GM19455 (cell line): ENCODE data around the gene CACNA1I.

Experiments
- ATAC-seq: cut with Tn5 transposase; IDR thresholded peaks from one replicate; pipeline ENCODE4 v1.9.1; 2021; ENCODE audit not compliant: unreplicated experiment

The CACNA1I gene

DNA sequence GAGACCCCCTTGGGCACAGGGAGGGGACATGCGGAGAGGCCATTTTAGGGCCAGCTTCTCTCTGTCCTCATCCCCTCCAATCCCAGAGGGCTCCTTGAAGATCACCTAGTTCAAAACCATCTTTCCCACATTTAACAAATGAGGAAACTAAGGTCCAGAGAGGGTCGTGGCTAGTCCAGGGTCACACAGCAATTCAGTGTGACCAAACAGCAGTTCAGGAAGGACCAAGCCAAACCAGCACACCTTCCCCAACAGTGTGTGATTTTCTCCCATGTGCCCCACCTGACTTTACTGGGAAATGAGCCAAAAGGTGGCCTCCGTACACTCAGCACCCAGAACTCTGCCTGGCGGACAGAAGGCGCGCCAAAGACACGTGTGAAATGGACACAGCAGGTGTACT is 51.3 kb downstream of the CACNA1I start:
- no peak for ATAC-seq

DNA sequence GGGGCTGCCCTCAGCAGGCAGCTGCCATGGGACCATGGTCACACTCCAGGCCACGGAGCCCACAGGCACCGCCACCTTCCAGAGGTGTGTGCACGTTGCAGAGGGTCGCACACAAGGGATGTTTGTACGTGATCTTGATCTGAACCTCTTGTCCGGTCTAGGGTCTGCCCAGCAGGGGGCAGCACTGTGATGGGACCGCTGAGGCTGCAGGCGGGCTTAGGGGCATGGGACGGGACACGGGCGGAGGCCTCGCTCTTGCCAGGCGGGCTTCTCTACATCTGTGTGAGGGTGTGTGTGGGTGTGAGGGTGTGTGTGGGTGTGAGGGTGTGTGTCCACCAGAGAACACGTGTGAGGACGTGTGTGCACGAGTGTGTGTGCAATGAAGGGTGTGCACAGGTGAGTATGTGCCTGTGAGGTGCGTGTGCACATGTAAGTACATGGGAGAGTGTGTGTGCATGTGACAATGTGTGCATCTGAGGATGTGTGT is 52.4 kb downstream of the CACNA1I start:
- no peak for ATAC-seq

DNA sequence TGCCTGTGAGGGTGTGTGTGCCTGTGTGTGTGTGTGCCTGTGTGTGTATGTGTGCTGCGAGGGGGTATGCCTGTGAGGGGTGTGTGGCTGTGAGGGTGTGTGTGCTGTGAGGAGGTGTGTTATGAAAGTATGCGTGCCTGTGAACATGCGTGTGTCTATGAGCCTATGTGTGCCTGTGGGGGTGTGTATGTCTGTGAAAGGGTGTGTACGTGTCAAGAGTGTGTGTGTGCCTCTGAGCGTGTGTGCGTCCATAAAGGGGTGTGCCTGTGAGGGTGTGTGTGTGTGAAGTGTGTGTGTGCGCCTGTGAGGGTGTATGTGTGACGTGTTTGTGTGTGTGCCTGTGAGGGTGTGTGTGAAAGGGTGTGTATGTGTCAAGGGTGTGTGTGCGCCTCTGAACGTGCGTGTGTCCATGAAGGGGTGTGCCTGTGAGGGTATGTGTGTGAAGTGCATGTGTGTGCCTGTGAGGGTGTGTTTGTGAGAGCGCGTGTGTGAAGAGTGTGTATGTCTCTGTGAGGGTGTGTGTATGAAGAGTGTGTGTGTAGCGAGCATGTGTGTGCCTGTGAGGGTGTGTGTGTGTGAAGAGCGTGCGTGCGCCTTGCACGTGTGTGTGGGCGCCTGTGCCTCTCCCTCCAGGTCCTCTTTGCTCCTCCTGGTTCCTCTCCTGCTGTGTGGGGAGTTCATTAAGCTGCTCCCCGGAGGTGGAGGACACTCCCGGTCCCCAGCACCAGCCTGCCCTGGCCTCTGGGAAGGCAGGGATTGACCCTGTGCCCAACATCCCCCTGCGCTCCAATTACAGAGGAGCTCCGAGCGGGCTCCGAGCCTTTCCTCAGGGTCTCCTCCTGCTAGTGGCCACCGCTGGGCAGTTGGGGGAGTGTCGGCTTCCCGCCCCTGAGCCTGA is 53.3 kb downstream of the CACNA1I start:
- no peak for ATAC-seq

DNA sequence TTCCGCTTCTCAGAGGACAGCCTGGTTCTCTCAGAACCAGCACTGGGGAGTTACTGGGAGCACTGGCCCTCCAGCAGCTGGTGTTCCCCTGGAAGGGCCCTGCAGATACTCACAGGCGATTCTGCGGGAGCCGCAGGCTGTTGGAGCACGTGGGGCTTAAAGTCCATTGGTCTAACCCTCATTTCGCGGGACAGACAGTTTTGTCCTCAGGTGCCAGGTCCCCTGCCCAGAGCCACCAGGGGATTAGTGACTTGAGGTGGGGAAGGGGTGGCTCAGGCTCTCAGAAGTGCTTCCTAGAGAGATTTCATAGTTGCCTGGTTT is 53.9 kb downstream of the CACNA1I start:
- no peak for ATAC-seq

DNA sequence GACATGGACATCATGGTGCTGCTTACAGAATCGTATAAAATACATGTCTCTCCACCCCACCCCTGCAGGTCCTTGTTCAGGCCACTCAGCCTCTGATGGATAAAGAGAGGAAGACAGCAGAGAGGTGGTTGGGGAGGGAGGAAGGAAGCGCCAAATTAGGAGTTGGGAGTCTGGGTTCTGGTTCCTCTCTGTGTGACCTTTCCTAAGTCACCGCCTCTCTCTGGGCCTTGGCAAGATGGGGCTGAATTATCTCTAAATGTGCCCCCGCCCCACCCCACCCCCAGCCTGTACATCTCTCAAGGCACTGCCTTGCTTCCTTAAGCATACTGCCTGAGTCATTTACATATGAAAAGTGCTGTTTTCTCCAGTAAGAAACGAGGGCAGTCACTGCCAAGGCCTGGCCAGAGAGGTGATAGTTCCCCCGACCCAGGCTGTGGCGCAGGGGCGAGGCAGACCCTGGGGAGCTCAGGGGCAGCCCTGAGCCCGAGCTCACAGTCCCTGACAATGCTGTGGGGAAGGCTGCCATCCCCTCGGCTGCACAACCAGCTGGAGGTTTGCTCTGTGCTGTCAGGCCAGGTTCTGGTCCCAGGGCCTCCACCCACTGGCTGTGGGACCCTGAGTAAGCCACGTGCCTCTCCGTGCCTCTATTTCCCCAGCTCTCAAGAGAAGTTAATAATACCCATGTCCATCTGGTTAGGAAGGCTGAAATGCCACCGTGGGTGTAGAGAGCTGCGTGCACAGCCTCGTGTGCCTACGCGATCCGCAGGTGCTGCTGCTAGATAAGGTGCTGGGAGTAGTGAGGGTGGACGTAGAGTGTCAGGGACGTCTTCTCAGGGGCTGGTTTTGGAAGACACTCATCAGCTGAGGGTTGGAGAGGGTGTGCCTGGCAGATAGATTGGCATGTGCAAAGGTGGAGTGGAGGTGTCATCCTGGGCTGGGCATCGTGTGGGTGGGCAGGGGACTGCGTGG is 55.3 kb downstream of the CACNA1I start:
- no peak for ATAC-seq

DNA sequence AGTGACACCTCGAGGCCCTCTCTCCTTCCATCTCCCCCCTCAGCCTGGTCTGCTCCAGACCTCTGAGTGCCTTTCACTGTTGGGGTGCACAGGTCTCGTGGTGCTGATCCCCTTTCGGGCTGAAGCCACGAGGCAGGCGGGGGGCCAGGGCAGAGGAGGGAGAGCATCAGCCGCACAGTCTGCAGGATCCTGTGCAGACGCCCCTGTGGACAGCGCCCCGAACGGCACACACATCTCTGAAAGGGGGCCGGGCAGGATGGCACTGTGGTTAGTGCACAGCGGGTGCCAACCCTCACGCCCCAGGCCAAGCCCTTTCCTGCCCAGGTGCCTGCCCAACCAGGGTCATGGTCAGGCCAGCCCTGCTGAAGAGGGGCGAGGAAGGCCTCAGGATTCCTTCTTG is 56.7 kb downstream of the CACNA1I start:
- no peak for ATAC-seq

DNA sequence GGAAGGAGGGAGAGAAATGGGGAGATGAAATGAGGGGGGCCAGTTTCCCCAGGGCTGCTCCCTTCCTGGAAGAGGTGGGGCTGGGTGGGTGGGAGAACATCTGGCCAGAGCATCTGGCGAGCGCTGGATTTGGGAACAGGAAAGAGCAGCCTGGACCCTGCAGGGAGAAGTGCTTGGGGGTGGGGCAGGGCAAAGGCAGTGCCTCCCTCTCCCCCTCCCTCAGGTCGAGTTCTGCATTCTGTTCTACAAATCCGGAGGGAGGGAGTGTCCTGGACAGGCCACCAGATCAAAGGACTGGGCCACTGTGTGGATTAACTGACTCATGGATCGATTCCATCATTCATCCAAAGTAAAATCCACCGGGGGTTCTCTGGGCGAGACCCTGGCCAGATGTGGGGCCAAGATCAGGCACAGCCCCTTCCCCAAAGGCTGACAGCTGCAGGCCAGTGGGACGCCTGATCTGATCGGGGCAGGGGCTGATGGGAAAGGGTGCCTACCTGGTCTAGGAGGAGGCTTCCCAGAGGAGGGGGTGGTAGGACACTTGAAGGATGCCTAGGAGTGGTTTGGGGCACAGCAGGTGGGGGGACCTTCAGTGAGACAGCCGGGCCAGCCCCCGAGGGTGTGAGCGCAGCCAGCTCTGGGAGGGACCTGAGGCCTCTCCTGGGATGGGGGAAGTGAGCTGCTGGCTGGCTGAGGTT is 57.5 kb downstream of the CACNA1I start:
- no peak for ATAC-seq

DNA sequence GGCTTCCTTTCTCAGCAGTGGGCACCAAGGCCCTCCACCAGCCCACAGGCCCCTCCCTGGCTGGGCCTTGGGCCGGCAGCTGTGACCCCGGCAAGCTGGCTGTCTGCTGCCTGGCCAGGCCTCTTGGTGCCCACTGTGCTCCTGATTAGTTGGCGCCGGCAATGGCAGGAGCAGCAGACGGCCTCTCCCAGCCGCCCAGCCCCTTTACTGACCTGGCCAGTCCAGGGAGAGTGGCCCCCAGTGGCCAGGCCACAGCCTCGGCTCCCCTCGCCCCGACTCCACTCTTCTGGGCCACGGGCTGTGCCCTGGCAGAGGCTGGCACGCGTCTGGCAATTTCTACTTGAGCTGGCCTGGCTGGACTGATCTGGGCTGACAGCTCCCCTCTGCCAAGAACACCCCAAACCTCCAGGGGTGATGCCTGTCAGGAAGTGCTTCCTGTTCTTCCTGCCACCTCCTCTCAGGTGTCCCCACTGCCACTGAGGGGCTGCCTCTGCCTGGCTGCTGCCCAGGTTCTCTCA is 58.1 kb downstream of the CACNA1I start:
- ATAC-seq: no peak

DNA sequence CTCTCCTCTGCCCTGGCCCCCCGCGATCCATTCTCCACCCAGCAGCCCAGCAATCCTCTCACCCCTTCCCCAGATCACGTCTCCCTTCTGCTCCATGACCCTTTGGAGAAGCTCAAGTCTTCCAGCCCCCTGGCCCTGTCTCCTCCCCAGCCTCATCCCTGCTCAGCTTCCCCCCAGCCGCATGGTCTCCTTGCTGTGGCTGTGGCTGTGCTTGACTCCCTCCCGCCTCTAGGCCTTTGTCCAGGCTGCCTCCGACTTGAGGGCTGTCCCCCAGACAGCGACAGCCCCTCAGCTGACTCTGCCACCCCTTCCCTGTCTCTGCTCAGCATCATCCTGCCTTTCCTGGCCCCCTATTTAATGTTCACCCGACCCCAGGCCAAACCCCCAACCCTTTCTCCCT is 59.3 kb downstream of the CACNA1I start:
- ATAC-seq: no peak

DNA sequence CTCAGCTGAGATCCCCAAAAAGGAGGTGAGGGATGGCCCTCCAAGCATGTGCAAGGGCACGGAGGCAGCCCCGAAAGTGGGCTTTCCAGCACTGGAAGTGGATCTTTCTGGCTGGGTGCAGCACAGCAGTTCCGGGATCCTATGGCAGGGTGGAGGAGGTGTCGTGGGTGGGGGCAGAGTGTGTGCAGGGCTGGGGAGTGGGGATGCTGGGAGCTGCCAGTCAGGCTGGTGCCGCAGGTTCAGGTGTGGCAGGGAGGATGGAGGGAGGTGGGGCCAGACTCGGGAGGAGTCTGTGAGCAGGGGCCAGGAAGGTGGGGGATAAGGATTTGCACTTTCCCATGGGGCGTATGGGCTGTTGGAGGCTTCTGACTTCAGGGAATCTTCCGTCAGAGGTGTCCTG is 60.2 kb downstream of the CACNA1I start:
- no peak for ATAC-seq

DNA sequence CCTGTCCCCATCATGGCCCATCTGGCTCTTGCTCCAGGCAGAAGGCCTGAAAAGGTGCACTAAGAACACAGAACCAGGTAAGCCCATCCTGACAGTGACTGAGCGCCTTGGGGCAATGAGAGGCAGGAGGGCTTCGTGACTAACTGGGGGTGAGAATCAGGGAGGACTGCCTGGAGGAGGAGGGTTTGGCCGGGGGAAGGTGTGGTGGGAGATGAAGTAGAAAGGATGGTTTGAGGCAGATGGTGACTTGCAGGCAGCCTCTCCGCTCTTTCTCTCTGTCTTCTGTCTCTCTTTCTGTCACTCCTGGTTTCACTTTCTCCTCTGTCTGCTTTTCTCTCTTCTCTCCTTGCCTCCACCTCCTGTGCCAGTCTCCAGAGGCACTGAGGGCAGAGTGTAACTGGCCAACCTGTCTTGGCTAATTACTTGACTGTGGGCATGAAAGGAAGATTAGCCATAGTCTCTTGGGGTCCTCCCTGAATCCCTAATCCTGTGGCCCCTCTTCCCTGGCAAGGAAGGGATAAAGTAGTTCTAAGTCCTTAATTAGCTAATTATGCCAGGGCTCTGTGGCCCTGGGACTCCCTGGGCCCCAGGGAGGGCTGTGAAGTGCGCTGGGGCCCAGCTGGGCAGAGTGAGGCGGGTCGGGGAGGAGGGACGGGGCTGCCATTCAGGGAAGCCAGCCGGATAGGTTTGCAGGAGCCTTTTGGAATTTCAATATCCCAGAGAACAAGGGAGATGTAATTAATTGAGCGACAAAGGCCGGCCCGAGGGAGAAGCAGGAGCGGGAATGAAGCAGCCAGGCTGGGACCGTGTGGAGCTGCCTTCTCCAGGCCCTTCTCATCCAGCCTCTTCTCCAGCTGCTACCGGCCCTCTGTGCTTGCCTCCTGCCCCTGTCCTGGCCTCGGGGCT is 61.1 kb downstream of the CACNA1I start:
- no peak for ATAC-seq

DNA sequence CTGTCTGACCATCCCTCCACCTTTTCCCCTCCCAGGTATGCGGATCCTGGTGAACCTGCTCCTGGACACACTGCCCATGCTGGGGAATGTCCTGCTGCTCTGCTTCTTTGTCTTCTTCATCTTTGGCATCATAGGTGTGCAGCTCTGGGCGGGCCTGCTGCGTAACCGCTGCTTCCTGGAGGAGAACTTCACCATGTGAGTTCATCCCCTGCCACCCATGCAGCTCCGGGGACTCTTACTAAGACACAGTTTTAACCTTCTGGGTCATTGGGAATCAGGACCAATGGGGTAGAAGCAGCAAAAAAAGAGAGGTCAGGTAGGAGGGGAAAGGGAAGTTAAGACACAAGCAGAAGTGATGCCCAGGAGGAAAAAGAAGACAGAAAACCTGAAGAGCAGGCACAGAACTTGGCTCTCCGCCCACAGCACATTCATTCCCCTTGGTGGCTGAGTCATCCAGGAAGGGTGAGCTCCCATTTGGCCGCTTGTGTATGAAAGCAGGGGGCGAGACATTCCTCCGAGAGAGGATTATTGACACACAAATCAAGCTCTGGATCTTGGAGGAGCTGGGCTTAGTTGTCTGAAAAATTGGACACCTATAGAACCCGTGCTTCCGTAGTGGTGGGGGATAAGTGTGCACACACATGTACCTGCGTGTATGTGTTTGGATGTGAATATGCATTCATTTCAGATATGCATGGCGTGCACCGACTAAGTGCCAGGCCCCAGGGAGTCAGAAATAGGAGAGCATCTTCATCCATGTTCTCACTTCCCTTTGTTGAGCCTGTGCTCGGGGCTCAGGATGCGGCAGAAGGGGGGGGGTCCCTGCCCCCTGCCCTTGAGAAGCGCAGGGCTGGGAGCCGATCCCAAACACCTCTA is 64.2 kb downstream of the CACNA1I start:
- ATAC-seq: no peak

DNA sequence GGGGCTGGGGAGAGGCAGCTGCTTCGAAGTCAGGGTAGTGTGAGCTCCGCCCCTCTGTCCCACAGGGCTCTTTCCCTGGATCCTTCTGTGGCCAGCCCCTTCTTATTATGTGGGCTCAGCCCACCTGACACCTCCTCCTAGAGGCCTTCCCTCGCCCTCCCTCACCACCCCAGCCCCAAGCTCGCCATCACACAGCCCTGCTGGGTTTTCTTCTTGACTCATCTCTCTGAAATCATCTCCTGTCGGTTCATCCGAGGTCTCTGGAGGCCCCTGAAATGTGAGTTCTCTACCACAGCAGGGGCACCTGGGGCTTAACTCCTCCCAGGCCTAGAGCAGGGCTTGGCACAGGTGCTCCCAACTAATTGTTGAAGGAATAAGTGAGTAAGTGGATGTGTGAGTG is 65.2 kb downstream of the CACNA1I start:
- ATAC-seq: no peak

DNA sequence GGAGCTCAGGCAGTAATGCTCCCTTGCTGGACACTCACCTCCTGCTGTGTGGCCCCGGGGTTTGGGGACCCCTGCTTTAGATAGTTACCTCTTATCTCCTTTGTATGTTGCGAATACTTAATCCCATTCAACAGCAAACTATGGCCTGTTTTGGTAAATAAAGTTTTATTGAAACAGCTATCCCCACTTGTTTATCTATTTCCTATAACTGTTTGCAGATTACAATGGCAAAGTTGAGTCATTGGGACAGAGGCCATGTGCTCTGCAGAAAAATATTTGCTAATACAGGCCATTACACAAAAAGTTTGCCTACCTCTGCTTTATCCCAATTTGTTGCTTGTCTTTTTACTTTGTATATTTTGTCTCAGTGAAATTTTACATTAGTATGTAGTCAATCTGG is 68.4 kb downstream of the CACNA1I start:
- no peak for ATAC-seq

DNA sequence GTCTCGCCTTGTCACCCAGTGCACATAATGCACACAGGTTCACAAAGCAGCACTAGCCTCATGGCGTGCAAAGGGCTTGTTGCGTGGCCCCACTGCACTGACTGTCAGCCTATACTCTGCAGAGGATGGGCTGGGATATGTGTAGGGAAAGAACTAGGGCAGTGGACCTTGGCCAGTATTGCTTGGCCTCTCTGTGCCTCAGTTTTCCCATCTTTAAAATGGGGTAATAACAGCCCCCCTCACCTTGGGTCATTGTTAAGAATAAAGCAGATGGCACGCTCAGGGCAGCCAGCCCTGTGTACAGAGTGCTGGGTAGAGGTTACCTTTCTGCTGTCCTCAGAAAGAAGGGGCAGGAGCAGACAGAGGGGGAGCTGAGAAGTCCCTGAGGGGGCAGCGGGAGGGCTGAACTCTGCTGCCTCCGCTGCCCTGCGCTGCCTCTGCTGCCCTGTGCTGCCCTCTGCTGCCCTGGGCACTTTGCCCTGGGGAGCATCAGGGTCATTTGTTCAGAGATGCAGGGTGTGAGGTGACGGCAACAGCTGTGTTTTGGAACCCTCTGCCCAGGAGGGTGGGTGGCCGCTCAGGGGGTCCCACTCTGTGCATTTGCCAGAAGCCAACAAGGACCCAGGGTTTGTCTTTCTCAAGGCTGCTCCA is 71.2 kb downstream of the CACNA1I start:
- ATAC-seq: no peak

DNA sequence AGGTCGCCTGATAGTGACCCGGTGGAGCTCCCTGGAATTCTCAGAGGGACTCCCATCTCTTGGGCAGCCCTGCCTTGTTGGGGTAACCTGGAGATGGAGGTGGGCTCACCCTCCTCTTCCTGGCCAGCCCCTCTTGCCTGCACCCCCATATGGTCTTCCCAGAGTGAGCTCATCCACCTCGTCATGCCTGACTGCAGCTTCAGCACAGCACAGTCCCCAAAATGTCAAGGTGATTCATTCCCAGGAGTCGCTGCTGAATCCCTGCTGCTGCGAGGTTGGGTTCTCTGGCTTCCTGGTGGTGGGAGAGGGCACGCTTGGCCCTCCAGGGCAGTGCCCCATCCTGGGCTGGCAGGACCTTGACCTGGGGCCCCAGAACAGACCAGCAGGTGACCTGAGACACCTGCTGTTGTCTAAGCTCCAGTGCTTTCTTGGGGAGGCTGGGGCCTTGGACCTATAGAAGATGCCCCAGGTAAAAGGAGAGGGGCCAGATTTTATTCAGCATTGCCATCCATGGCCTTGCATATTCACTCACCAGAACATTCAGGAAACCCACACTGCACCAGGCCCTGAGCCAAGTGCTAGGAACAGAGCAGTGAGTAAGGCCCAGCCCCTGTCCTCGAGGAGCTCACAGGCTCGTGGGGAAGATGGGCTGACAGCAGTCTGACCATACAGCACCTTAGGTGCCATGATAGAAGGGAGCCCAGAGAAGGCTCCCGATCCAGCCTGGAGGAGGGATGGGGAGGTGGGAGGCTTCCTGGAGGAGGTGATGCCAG is 72.9 kb downstream of the CACNA1I start:
- ATAC-seq: no peak

DNA sequence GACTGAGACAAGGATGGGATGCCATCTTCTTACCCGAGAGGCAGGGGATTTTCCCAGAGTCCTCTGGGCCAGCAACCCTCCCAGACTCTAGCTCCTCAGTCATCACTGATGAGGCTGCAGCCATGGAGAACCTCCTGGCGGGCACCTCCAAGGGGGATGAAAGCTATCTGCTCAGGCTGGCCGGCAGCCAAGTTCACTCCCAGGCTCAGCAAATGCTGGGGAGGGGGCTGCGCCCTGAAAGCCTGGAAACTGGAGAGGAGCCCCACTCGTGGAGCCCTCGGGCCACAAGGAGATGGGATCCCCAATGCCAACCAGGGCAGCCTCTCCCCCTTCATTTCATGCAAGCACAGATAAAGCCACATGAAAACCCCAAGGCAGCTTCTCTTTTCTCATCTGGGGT is 75.0 kb downstream of the CACNA1I start:
- no peak for ATAC-seq
